IMR-90 (cell line): ENCODE data around the gene ABCD1. TPM values are rescaled to one million over a fixed set of nuclear protein-coding genes. Genes with fewer than 3 reads are reported as not detected.

Experiments used
- ATAC-seq: fragments of 200-7000 bp; cut with Tn5 transposase; 2 replicates; pipeline ENCODE4 v1.9.1; 2020; ENCODE audit warnings: low read depth, mild to moderate bottlenecking, moderate library complexity
- BruUV-seq: library from RNA; stranded (reverse); fragments of 400-500 nt; replicated peaks from 2 replicates; lab custom pipeline; 2021; lab: Mats Ljungman, UMichigan
- CTCF ChIA-PET: fragments of 300-600 bp; formaldehyde crosslinking; extraction: SDS; loops from one replicate; lab custom pipeline; 2021; ENCODE audit warnings: antibody characterized with exemption; lab: Yijun Ruan, JAX
- POLR2A ChIA-PET: fragments of 300-600 bp; sonication (Branson Sonifier 250); formaldehyde crosslinking; loops from one replicate; lab custom pipeline; 2022; ENCODE audit warnings: antibody characterized with exemption; ENCODE audit not compliant: unreplicated experiment; lab: Charles Lee
- DNase-seq: peaks from one replicate; pipeline ENCODE4 v3.0.0; 2013
- H2AFZ ChIP-seq: replicated peaks from 2 replicates; pipeline ENCODE3; 2013; ENCODE audit warnings: low read length, mild to moderate bottlenecking; ENCODE audit not compliant: poor library complexity
- H2AK5ac ChIP-seq: 2 replicates; pipeline ENCODE4 v1.6.1; 2013; ENCODE audit warnings: low read depth, low read length, inconsistent platforms
- H2AK9ac ChIP-seq: replicated peaks from 2 replicates; pipeline ENCODE3; 2013; ENCODE audit warnings: mild to moderate bottlenecking, low read depth, low read length, moderate library complexity; ENCODE audit not compliant: poor library complexity
- H2BK120ac ChIP-seq: 2 replicates; pipeline ENCODE4 v1.6.1; 2013; ENCODE audit warnings: low read depth, low read length, inconsistent platforms
- H2BK15ac ChIP-seq: 3 replicates; pipeline ENCODE4 v1.6.1; 2013; ENCODE audit warnings: low read depth, low read length, inconsistent platforms
- H2BK20ac ChIP-seq: 2 replicates; pipeline ENCODE4 v1.6.1; 2013; ENCODE audit warnings: low read depth, mild to moderate bottlenecking, inconsistent platforms, low read length, moderate library complexity
- H2BK5ac ChIP-seq: 2 replicates; pipeline ENCODE4 v1.6.1; 2013; ENCODE audit warnings: mild to moderate bottlenecking, low read depth, low read length, inconsistent platforms; ENCODE audit not compliant: poor library complexity, severe bottlenecking
- H3K14ac ChIP-seq: replicated peaks from 2 replicates; pipeline ENCODE4 v1.6.1; 2013; ENCODE audit warnings: low read depth, low read length, inconsistent platforms
- H3K18ac ChIP-seq: 2 replicates; pipeline ENCODE4 v1.6.1; 2013; ENCODE audit warnings: low read depth, low read length, control low read depth
- H3K23ac ChIP-seq: 2 replicates; pipeline ENCODE4 v1.6.1; 2013; ENCODE audit warnings: low read depth, low read length, inconsistent platforms
- H3K27ac ChIP-seq: 2 replicates; pipeline ENCODE4 v1.5.1; 2013; ENCODE audit warnings: mild to moderate bottlenecking, control low read depth, low read length; ENCODE audit not compliant: insufficient read depth
- H3K27me3 ChIP-seq: 2 replicates; pipeline ENCODE4 v1.6.1; 2013; ENCODE audit warnings: low read length; ENCODE audit not compliant: control insufficient read depth, insufficient read depth
- H3K36me3 ChIP-seq: 2 replicates; pipeline ENCODE4 v1.6.1; 2013; ENCODE audit warnings: low read length, mixed read lengths; ENCODE audit not compliant: control insufficient read depth, insufficient read depth
- H3K4ac ChIP-seq: 2 replicates; pipeline ENCODE4 v1.6.1; 2013; ENCODE audit warnings: low read depth, low read length, inconsistent platforms
- H3K4me1 ChIP-seq: 2 replicates; pipeline ENCODE4 v1.6.1; 2013; ENCODE audit warnings: low read length, mixed read lengths; ENCODE audit not compliant: control insufficient read depth, insufficient read depth
- H3K4me2 ChIP-seq: 2 replicates; pipeline ENCODE4 v1.6.1; 2013; ENCODE audit warnings: low read depth, mild to moderate bottlenecking, control low read depth, low read length, moderate library complexity
- H3K4me3 ChIP-seq: 2 replicates; pipeline ENCODE4 v1.5.1; 2013; ENCODE audit warnings: low read depth, mild to moderate bottlenecking, control low read depth, low read length, moderate library complexity; ENCODE audit not compliant: insufficient read depth
- H3K56ac ChIP-seq: 2 replicates; pipeline ENCODE4 v1.6.1; 2013; ENCODE audit warnings: low read length, inconsistent platforms; ENCODE audit not compliant: insufficient read depth; ENCODE audit errors: extremely low read depth
- H3K79me1 ChIP-seq, 2 experiments: 2 replicates each; pipeline ENCODE4 v1.6.1; 2013; ENCODE audit warnings: low read length in 2 of 2, inconsistent platforms in 1 of 2, low read depth in 1 of 2
- H3K9ac ChIP-seq: 2 replicates; pipeline ENCODE4 v1.6.1; 2013; ENCODE audit warnings: low read depth, low read length, control low read depth
- H3K9me1 ChIP-seq: 2 replicates; pipeline ENCODE4 v1.6.1; 2013; ENCODE audit warnings: low read length, inconsistent platforms; ENCODE audit not compliant: insufficient read depth
- H3K9me3 ChIP-seq: 2 replicates; pipeline ENCODE4 v1.6.1; 2013; ENCODE audit warnings: low read length; ENCODE audit not compliant: control insufficient read depth, insufficient read depth
- H4K20me1 ChIP-seq: 2 replicates; pipeline ENCODE4 v1.6.1; 2013; ENCODE audit warnings: low read length, inconsistent platforms; ENCODE audit not compliant: insufficient read depth
- H4K5ac ChIP-seq: 2 replicates; pipeline ENCODE4 v1.6.1; 2013; ENCODE audit warnings: mild to moderate bottlenecking, low read depth, low read length, control low read depth
- H4K8ac ChIP-seq, 2 experiments: 2 replicates each; pipeline ENCODE4 v1.6.1; 2013; ENCODE audit warnings: low read depth in 2 of 2, low read length in 2 of 2, control low read depth in 1 of 2, inconsistent platforms in 1 of 2
- H4K91ac ChIP-seq: 2 replicates; pipeline ENCODE4 v1.6.1; 2013; ENCODE audit warnings: low read depth, low read length, inconsistent platforms; ENCODE audit not compliant: insufficient read depth
- BHLHE40 ChIP-seq: fragments of 150-350 bp; IDR thresholded peaks from 2 replicates; pipeline ENCODE4 v1.6.1; 2016; ENCODE audit warnings: mild to moderate bottlenecking, low read depth, low read length
- CEBPB ChIP-seq: IDR thresholded peaks from 2 replicates; pipeline ENCODE4 v1.6.1; 2012; ENCODE audit warnings: low read depth, low read length, improper control_type of control experiment
- CHD1 ChIP-seq: IDR thresholded peaks from 2 replicates; pipeline ENCODE4 v1.6.1; 2012; ENCODE audit warnings: low read depth, low read length, improper control_type of control experiment
- CTCF ChIP-seq: conservative IDR thresholded peaks from 2 replicates; pipeline ENCODE4 v1.5.1; 2012; ENCODE audit warnings: mild to moderate bottlenecking, low read depth, low read length, improper control_type of control experiment
- ELK1 ChIP-seq: fragments of 150-350 bp; IDR thresholded peaks from 2 replicates; pipeline ENCODE4 v1.6.1; 2016; ENCODE audit warnings: low read depth, mild to moderate bottlenecking, low read length, moderate library complexity, borderline replicate concordance
- FOS ChIP-seq: fragments of 150-350 bp; IDR thresholded peaks from 2 replicates; pipeline ENCODE4 v1.6.1; 2016; ENCODE audit warnings: low read depth, low read length
- MAFK ChIP-seq: IDR thresholded peaks from 2 replicates; pipeline ENCODE4 v1.6.1; 2012; ENCODE audit warnings: low read depth, low read length, improper control_type of control experiment
- MXI1 ChIP-seq: IDR thresholded peaks from 2 replicates; pipeline ENCODE4 v1.6.1; 2012; ENCODE audit warnings: low read depth, mild to moderate bottlenecking, low read length, moderate library complexity, borderline replicate concordance
- NFE2L2 ChIP-seq: fragments of 150-350 bp; IDR thresholded peaks from 2 replicates; pipeline ENCODE4 v1.6.1; 2016; ENCODE audit warnings: low read depth, mild to moderate bottlenecking, low read length
- POLR2A ChIP-seq: IDR thresholded peaks from 2 replicates; pipeline ENCODE4 v1.6.1; 2012; ENCODE audit warnings: mild to moderate bottlenecking, low read depth, low read length
- RAD21 ChIP-seq: IDR thresholded peaks from 2 replicates; pipeline ENCODE4 v1.6.1; 2012; ENCODE audit warnings: low read length, improper control_type of control experiment
- RCOR1 ChIP-seq: IDR thresholded peaks from 2 replicates; pipeline ENCODE4 v1.6.1; 2012; ENCODE audit warnings: mild to moderate bottlenecking, low read length, improper control_type of control experiment; ENCODE audit not compliant: insufficient replicate concordance
- RFX5 ChIP-seq: IDR thresholded peaks from 2 replicates; pipeline ENCODE4 v1.8.0; 2012; ENCODE audit warnings: low read depth, mild to moderate bottlenecking, low read length, moderate library complexity
- SMC3 ChIP-seq: fragments of 150-350 bp; IDR thresholded peaks from 2 replicates; pipeline ENCODE4 v1.6.1; 2016; ENCODE audit warnings: low read depth, mild to moderate bottlenecking, antibody characterized with exemption, low read length, moderate library complexity
- USF2 ChIP-seq: fragments of 150-350 bp; IDR thresholded peaks from 2 replicates; pipeline ENCODE4 v1.6.1; 2017; ENCODE audit warnings: mild to moderate bottlenecking, antibody characterized with exemption, low read length, low read depth
- WGBS, 2 experiments: methylation state at CpG; one replicate each; pipeline versions ENCODE4 v1.1.5 to v1.1.7; 2013; ENCODE audit warnings: missing lambda C conversion rate in 2 of 2; ENCODE audit not compliant: insufficient read length in 1 of 2; ENCODE audit errors: extremely low coverage in 2 of 2; 5-methylcytosine and 5-hydroxymethylcytosine counted together
- dilution Hi-C: fragments of 300-500 bp; cut with HindIII; formaldehyde crosslinking; loops from one replicate; pipeline ENCODE4 v1.14.3; 2018; ENCODE audit warnings: low sequenced_read_pairs; ENCODE audit not compliant: unreplicated experiment
- in situ Hi-C: fragments of 300-500 bp; cut with MboI; formaldehyde crosslinking; loops from 3 replicates; pipeline ENCODE4 v1.14.3; 2019; ENCODE audit warnings: low sequenced_read_pairs, inconsistent platforms, mixed read lengths
- intact Hi-C: fragments of 100-400 bp; cut with micrococcal nuclease; formaldehyde crosslinking; loops from 2 replicates; pipeline ENCODE4 v1.10.0; 2022
- polyA plus RNA-seq, 3 experiments: library from polyadenylated mRNA; depleted of rRNA; stranded (reverse); fragments of >200 nt; gene quantifications; 2 replicates each; pipeline ENCODE4 v1.2.3, GENCODE V29; 2012; ENCODE audit warnings: low replicate concordance in 1 of 3
- total RNA-seq: library from RNA; depleted of rRNA; stranded (reverse); fragments of >200 nt; gene quantifications from 2 replicates; pipeline ENCODE4 v1.2.3, GENCODE V29; 2012

The ABCD1 gene
- total and polyA plus RNA-seq, 2 of the 4 experiments (the other 2 are of a cell fraction), result 4.3 to 7.0 TPM

GRCh38 chrX:153709726-153710674 lies 14.7 kb upstream of the ABCD1 start:
- Histone ChIP-seq H3K4ac (no peak overlapping the region), H3K56ac (no peak overlapping the region), H2AK9ac (no peak overlapping the region), H3K4me3 (no peak overlapping the region), H2BK15ac (no peak overlapping the region), H3K27ac (no peak overlapping the region), H3K14ac (no peak overlapping the region), H3K4me2 (no peak overlapping the region), H2BK20ac (no peak overlapping the region), H3K9me1 (no peaks in the 10 kb centered on the region), H4K91ac (no peak overlapping the region), H4K20me1 (peaks cover 7% of the 10 kb centered on the region), H2AK5ac (no peak overlapping the region), H3K4me1 (no peaks in the 10 kb centered on the region; the same call in 1 of the 2 replicates), H2AFZ (no peak overlapping the region), H3K36me3 (peaks cover 26% of the 10 kb centered on the region), H3K9ac (no peak overlapping the region), H2BK5ac (no peak overlapping the region), H3K79me1 (peaks cover 0 to 5% of the 10 kb centered on the region in 2 experiments; a peak in 1 of 4 replicates), H4K8ac (no peak overlapping the region), H3K18ac (no peak overlapping the region), H3K9me3 (no peaks in the 10 kb centered on the region), H4K5ac (no peak overlapping the region), H3K27me3 (no peaks in the 10 kb centered on the region), H3K23ac (no peak overlapping the region), H2BK120ac (no peak overlapping the region)
- intact Hi-C loops, result no loop called here
- BruUV-seq, result no TSS peak
- 81% methylated on average over 16 of the region's 27 CpGs; no CpG with 5 or more reads in 1 of the 2 experiments for WGBS, 2 experiments
- no peak for DNase-seq
- dilution Hi-C loops, result no loop called here
- no peak for ATAC-seq
- CTCF ChIA-PET, result no interaction called here
- in situ Hi-C loops, result no loop called here
- POLR2A ChIA-PET, result no interaction called here
- TF ChIP-seq CHD1, result no peak
- no peak for TF ChIP-seq ELK1
- TF ChIP-seq RCOR1, result no peak
- no peak for TF ChIP-seq MAFK
- no peak for TF ChIP-seq RFX5
- no peak for TF ChIP-seq POLR2A
- no peak for TF ChIP-seq NFE2L2
- no peak for TF ChIP-seq FOS
- no peak for TF ChIP-seq BHLHE40
- TF ChIP-seq RAD21, result no peak
- TF ChIP-seq MXI1, result no peak
- no peak for TF ChIP-seq SMC3
- no peak for TF ChIP-seq USF2
- TF ChIP-seq CEBPB, result no peak
- TF ChIP-seq CTCF, result no peak
